Fibroblast of pulmonary artery (primary cell): Measurements from ENCODE around the gene PPP1R7.
"Not testable (repeated sequence)": the region's sequence is repeated elsewhere in the genome, so short reads cannot be mapped to it uniquely, and the experiment has no call there.

Source experiments
- DNase-seq: peaks from one replicate; pipeline ENCODE4 v3.0.0-alpha.2; 2010; ENCODE audit warnings: low read depth
- H3K4me3 ChIP-seq: replicated peaks from 2 replicates; pipeline ENCODE4 v1.5.1; 2011; ENCODE audit warnings: low read depth, mild to moderate bottlenecking, control low read depth, low read length, moderate library complexity
- TF ChIP-seq, protein P1 (sequence below): IDR thresholded peaks from 2 replicates; pipeline ENCODE4 v1.5.1; 2011; ENCODE audit warnings: mild to moderate bottlenecking, control low read depth, low read length, inconsistent platforms; ENCODE audit errors: missing control alignments

The PPP1R7 gene

DNA sequence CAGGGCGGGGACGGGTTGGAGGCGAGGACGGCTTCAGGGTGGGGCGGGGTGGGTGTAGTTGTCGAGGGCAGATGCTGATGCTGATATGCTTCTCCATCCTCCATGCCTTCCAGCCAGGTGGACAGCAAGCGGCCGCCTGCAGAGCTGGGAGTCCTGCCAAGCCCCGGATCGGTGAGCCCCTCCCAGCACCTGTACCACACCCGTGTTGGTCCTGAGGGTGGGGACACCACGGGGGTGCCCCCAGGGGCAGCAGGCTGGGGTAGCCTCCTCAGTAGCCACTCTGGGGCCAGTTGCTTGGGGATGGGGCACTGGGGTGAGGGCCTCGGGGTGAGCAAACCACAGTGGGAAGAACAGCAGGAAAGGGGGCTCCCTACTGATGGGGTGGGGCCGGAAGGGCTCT, 40.8 kb downstream of the PPP1R7 start:
- TF ChIP-seq, protein P1, sequence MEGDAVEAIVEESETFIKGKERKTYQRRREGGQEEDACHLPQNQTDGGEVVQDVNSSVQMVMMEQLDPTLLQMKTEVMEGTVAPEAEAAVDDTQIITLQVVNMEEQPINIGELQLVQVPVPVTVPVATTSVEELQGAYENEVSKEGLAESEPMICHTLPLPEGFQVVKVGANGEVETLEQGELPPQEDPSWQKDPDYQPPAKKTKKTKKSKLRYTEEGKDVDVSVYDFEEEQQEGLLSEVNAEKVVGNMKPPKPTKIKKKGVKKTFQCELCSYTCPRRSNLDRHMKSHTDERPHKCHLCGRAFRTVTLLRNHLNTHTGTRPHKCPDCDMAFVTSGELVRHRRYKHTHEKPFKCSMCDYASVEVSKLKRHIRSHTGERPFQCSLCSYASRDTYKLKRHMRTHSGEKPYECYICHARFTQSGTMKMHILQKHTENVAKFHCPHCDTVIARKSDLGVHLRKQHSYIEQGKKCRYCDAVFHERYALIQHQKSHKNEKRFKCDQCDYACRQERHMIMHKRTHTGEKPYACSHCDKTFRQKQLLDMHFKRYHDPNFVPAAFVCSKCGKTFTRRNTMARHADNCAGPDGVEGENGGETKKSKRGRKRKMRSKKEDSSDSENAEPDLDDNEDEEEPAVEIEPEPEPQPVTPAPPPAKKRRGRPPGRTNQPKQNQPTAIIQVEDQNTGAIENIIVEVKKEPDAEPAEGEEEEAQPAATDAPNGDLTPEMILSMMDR, result no peak
- H3K4me3 ChIP-seq, result no peak overlapping the region
- DNase-seq, result no peak

DNA sequence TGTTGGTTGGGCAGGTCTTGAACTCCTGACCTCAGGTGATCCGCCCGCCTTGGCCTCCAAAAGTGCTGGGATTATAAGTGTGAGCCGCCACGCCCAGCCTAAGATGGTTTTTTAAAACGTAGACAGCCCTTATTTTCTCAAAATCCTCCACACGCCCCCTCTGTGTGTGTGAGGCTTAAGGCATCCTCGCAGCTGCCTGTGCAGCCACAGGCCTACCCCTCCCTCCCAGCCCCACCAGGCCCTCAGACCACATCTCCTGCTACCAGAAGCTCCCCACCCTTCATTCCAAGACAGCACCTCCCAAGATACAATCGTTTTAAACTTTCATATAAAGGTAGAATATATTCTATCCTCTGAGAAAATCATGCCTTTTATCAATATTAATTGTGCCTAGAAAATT, 43.0 kb downstream of the PPP1R7 start:
- DNase-seq, result no peak
- no peak overlapping the region for H3K4me3 ChIP-seq
- TF ChIP-seq, protein P1, result no peak

DNA sequence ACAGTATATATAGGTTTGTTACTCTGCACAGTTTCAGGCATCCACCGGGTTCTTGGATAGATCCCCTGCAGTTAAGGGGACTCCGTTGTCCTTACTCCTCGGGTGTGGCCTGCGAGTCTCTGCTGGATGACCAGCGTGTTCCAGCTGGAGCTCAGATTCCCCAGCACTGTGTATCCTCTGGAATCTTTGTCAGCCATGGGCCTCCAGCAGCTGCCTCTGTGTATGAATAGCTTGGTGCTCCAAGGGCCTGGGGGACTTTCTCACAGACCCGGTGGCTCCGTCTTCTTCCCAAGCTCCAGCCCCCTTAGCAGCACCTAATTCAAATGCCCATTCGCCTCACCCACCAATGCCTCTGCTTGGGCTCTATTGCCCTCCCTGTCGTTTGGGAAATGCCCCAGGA, 44.5 kb downstream of the PPP1R7 start:
- H3K4me3 ChIP-seq, result no peak overlapping the region
- no peak for DNase-seq
- TF ChIP-seq, protein P1, result no peak

DNA sequence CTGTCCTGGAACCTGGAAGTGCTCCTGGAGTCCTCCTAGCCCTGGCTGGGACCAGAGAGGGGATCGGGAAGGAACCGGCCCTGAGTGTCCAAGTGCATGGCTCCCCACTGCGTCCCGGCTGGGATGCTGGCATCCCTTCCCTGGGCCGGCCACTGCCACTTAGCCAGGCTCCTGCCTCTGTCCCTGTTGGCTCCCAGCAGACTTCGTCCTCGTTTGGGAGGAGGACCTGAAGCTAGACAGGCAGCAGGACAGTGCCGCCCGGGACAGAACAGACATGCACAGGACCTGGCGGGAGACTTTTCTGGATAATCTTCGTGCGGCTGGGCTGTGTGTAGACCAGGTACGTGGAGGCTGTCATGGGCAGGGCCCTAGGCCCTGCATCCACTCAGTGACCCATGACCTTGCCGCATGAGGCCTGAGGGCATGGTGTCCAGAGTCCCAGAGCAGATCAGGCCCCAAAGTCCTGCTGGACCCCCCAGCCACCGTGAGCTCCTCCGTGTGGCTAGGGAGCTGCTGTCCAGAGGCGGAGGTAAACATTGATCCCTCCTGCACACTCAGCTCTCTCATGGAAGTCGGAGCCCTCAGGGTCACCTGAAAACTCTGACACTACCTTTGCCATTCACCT, 45.4 kb downstream of the PPP1R7 start:
- TF ChIP-seq, protein P1, result no peak
- DNase-seq, result no peak
- H3K4me3 ChIP-seq, result no peak overlapping the region

DNA sequence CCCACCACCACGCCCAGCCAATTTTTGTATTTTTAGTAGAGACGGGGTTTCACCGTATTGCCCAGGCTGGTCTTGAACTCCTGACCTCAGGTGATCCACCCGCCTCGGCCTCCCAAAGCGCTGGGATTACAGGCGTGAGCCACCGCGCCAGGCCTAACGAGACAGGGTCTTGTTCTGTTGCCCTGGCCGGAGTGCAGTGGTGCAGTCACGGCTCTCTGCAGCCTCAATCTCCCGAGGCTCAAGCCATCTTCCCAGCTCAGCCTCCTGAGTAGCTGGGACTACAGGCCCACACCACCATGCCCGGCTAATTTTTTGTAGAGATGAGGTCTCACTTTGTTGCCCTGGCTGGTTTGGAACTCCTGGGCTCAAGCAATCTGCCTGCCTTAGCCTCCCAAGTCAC, 47.0 kb downstream of the PPP1R7 start:
- DNase-seq, H3K4me3 ChIP-seq: not testable (repeated sequence)

DNA sequence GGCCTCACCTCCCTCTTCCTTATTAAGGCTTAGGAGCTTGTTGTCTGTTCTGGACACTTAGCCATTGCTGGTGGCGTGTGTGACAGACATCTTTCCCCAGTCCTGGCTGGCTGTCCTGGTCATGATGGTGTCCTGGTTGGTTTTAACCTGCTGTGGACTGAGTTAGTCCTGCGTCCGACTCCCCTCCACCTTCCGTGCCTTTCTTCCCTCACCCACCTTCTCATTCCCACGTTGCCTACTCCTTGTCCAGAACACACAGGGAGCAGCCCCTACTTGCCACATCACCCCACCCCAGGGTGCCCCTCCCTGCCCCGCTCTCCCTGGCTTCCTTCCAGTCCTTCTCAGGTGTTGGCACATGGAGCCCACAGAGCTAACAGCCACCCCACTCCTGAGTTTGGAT, 47.7 kb downstream of the PPP1R7 start:
- TF ChIP-seq, protein P1, result no peak
- DNase-seq, result no peak
- H3K4me3 ChIP-seq, result no peak overlapping the region

DNA sequence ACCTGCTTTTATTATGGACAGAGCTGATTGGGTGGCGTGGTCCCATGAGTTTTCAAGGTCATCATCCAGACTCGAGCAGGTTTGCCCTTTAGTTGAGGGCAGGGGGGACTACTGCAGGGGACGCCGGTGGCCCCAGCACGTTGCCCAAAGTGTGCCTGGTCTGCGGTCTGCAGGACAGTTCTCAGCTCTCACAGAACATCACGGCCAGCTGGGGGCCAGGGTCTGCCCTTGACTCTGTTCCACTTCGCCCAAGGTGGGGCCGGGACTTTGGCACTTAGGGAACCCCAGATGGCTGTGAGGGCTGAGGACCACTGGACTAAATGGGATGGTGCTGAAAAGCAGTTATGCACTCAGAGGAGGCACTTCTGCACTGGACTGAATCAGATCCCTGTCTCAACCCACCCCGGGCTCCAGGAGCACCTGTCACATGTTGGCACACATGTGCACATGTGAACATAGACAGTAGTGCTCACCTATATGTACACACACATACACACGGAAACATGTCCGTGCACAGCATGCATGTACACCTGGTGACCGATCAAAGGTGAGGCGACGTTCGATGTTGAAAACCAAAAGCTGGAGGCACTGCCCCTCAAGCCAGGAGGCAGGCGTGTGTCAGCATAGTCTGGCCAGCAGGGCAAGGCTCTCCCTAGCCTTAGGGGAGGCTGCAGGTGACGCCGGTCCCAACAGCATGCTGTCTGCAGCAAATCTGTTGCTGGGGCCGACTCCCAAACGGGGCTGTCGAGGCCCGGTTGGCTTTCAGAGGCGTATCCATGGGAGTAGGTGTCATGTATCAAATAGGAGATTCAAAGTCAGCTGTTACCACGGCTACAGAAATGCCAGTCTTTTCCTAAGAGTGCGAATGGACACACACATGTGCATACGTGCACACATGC, 48.4 kb downstream of the PPP1R7 start:
- no peak overlapping the region for H3K4me3 ChIP-seq
- TF ChIP-seq, protein P1, result no peak
- no peak for DNase-seq
